ENCODE results near the gene NINJ2. TPM values are rescaled to one million over a fixed set of nuclear protein-coding genes. Genes with fewer than 3 reads are reported as not detected.
A peak's percentile ranks its signal among the peaks of the same experiment; 100 is the strongest.

NINJ2 gene
- total and polyA plus RNA-seq, 2 experiments from 2014 or later: 4.9 to 5.2 TPM

DNA sequence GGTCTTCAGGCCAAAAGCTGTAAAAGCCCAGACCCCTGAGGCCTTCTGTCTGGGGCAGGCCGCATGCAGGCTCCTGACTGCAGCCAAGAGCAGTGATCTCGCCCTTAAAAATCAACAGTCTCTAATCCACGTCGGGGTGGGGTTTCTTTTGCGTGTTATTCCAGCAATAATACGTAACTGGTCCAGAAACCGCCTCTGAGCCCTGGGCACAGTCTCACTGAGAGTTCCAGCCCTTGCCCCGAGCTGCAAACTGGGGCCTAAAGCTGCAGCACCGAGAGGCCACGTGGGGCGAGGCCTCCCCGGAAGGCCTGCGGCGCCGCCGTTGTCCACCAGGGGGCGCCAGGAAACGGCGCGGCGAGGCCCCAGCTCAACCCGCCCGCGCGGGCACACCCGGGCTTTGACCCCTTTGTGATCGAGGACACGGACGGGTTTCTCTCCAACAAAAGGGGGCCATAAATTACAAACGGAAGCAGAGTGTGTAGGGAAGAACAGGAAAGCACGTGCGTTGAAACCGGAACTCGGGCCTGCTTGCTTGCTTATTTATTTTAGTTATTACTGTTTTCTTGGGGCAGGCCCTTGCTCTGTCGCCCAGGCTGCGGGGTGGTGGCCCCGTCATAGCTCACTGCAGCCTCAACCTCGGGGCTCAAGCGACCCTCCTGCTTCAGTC is 87.2 kb downstream of the NINJ2 start:
- peak overlapping the region; percentile 93 for H2AFZ ChIP-seq
- H3K4me1 ChIP-seq (ENCODE audit: insufficient read depth): peaks cover 28% of the 10 kb centered on the region
- no peaks in the 10 kb centered on the region for H3K79me2 ChIP-seq (ENCODE audit: insufficient read depth)
- H3K9me2 ChIP-seq (ENCODE audit: insufficient read depth): no peaks in the 10 kb centered on the region
- H3K4me2 ChIP-seq (ENCODE audit: unreplicated experiment): peak overlapping the region; percentile 30
- peak overlapping the region; percentile 76 for H3K27ac ChIP-seq
- TF ChIP-seq EZH2phosphoT487 (IDR thresholded peaks at IDR 0.05; ENCODE audit: insufficient read depth, low read depth) (no peak), EZH2 (IDR thresholded peaks at IDR 0.05; ENCODE audit: insufficient read depth, poor library complexity, severe bottlenecking) (no peak)
- no peaks in the 10 kb centered on the region for H3K36me3 ChIP-seq (ENCODE audit: low read depth)
- in situ Hi-C loops (cut with MboI): loop anchor here (10.0 kb wide), 1 partner anchor 179 kb away; the partner anchor contains the start of gene WNK1
- peak; percentile 80 for DNase-seq
- H3K4me3 ChIP-seq: peak overlapping the region; percentile 12; the same call in 1 of the 2 replicates
- H3F3A ChIP-seq (ENCODE audit: insufficient read depth): peaks cover 21% of the 10 kb centered on the region
- H4K20me1 ChIP-seq (ENCODE audit: insufficient read depth): no peaks in the 10 kb centered on the region
- H3K9me3 ChIP-seq (ENCODE audit: low read depth): no peaks in the 10 kb centered on the region
- peak overlapping the region; percentile 61 for H3K9ac ChIP-seq
- 8 to 10% methylated on average over 38 of the region's 39 CpGs for WGBS, 2 experiments (ENCODE audit: low coverage in 1 of 2, low lambda C conversion rate in 2 of 2, missing lambda C conversion rate in 2 of 2)
- H3K27me3 ChIP-seq (replicated peaks; ENCODE audit: insufficient read depth): no peaks in the 10 kb centered on the region

DNA sequence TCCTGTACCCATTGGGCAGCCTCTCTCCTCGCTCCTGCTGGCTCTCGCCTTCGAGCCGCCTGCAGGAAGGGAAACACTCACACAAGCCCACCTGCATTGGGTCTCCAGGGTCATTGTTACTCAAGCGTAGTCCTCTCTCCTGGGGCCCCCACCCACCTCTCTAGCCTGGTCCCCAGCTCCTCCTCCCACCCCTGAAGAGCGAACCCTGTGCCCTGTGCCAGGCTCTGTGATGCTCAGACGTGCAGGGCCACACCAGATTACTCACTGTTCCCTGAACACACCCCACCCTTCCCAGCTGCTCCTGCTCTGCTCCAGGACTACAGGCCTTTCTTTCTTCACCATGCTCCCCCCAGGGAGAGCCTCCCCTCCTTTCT is 88.1 kb downstream of the NINJ2 start:
- Histone ChIP-seq H3K4me2 (ENCODE audit: unreplicated experiment) (peak overlapping the region; percentile 30), H3K27me3 (replicated peaks; ENCODE audit: insufficient read depth) (no peaks in the 10 kb centered on the region), H3K4me1 (ENCODE audit: insufficient read depth) (peaks cover 31% of the 10 kb centered on the region), H2AFZ (peak overlapping the region; percentile 93), H3K79me2 (ENCODE audit: insufficient read depth) (no peaks in the 10 kb centered on the region), H3K9ac (peak overlapping the region; percentile 61), H3K36me3 (ENCODE audit: low read depth) (no peaks in the 10 kb centered on the region), H3K9me3 (ENCODE audit: low read depth) (no peaks in the 10 kb centered on the region), H3K4me3 (no peak overlapping the region), H3K9me2 (ENCODE audit: insufficient read depth) (no peaks in the 10 kb centered on the region), H3K27ac (peak overlapping the region; percentile 76), H3F3A (ENCODE audit: insufficient read depth) (peaks cover 26% of the 10 kb centered on the region), H4K20me1 (ENCODE audit: insufficient read depth) (no peaks in the 10 kb centered on the region)
- WGBS, 2 experiments (ENCODE audit: low coverage in 1 of 2, low lambda C conversion rate in 2 of 2, missing lambda C conversion rate in 2 of 2): 63% methylated on average over 7 of the region's 7 CpGs
- TF ChIP-seq EZH2phosphoT487 (IDR thresholded peaks at IDR 0.05; ENCODE audit: insufficient read depth, low read depth): no peak
- no peak for TF ChIP-seq EZH2 (IDR thresholded peaks at IDR 0.05; ENCODE audit: insufficient read depth, poor library complexity, severe bottlenecking)
- in situ Hi-C loops (cut with MboI): loop anchor here (10.0 kb wide), 1 partner anchor 180 kb away; the partner anchor contains the start of gene WNK1
- DNase-seq: peak; percentile 72

DNA sequence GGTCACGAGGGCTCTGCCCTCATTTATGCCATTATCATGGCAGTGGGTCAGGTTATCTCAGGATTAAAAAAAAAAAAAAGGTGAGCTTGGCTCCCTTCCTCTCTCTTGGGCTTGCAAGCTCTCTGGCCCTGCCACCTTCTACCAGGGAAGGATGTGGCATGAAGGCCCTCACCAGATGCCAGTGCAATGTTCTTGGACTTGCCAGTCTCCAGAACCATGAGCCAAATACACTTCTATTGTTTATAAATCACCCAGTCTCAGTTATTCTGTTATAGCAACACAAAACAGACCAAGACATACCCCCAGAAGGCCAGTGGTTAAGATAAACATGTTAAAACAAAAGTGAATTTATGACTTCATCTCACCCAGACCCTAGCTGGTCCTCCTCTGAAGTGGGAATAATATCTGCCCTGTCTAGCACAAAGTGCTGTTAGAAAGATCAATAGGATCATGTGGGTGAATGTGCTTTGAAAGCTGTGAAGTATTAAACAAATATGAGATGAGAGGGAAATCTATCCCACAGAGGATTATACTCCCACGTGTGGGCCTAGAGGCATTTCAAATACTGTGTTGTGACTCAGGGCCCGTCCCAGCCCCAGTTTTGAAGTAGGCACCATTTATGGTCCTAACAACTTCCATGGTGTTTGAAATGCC is 88.6 kb downstream of the NINJ2 start:
- in situ Hi-C loops (cut with MboI): loop anchor here (10.0 kb wide), 1 partner anchor 180 kb away; the partner anchor contains the start of gene WNK1
- H2AFZ ChIP-seq: peak overlapping the region; percentile 93
- no peaks in the 10 kb centered on the region for H3K9me2 ChIP-seq (ENCODE audit: insufficient read depth)
- peaks cover 26% of the 10 kb centered on the region for H3F3A ChIP-seq (ENCODE audit: insufficient read depth)
- TF ChIP-seq EZH2 (IDR thresholded peaks at IDR 0.05; ENCODE audit: insufficient read depth, poor library complexity, severe bottlenecking): no peak
- TF ChIP-seq EZH2phosphoT487 (IDR thresholded peaks at IDR 0.05; ENCODE audit: insufficient read depth, low read depth): no peak
- 37 to 38% methylated on average over 3 of the region's 3 CpGs for WGBS, 2 experiments (ENCODE audit: low coverage in 1 of 2, low lambda C conversion rate in 2 of 2, missing lambda C conversion rate in 2 of 2)
- peak; percentile 83 for DNase-seq
- H3K79me2 ChIP-seq (ENCODE audit: insufficient read depth): no peaks in the 10 kb centered on the region
- H3K27me3 ChIP-seq (replicated peaks; ENCODE audit: insufficient read depth): no peaks in the 10 kb centered on the region
- peaks cover 31% of the 10 kb centered on the region for H3K4me1 ChIP-seq (ENCODE audit: insufficient read depth)
- H3K4me3 ChIP-seq: no peak overlapping the region
- H3K4me2 ChIP-seq (ENCODE audit: unreplicated experiment): no peak overlapping the region
- no peaks in the 10 kb centered on the region for H3K36me3 ChIP-seq (ENCODE audit: low read depth)
- no peaks in the 10 kb centered on the region for H3K9me3 ChIP-seq (ENCODE audit: low read depth)
- peak overlapping the region; percentile 61 for H3K9ac ChIP-seq
- H4K20me1 ChIP-seq (ENCODE audit: insufficient read depth): no peaks in the 10 kb centered on the region
- peak overlapping the region; percentile 76 for H3K27ac ChIP-seq

- Histone ChIP-seq H3K4me2 (ENCODE audit: unreplicated experiment) (no peak overlapping the region), H3F3A (ENCODE audit: insufficient read depth) (peaks cover 26% of the 10 kb centered on the region), H2AFZ (no peak overlapping the region), H3K9me2 (ENCODE audit: insufficient read depth) (no peaks in the 10 kb centered on the region), H3K27ac (no peak overlapping the region), H3K4me3 (no peak overlapping the region), H4K20me1 (ENCODE audit: insufficient read depth) (no peaks in the 10 kb centered on the region), H3K79me2 (ENCODE audit: insufficient read depth) (no peaks in the 10 kb centered on the region), H3K9me3 (ENCODE audit: low read depth) (no peaks in the 10 kb centered on the region), H3K36me3 (ENCODE audit: low read depth) (no peaks in the 10 kb centered on the region), H3K4me1 (ENCODE audit: insufficient read depth) (peaks cover 31% of the 10 kb centered on the region), H3K9ac (no peak overlapping the region), H3K27me3 (replicated peaks; ENCODE audit: insufficient read depth) (no peaks in the 10 kb centered on the region)
- WGBS, 2 experiments (ENCODE audit: low coverage in 1 of 2, low lambda C conversion rate in 2 of 2, missing lambda C conversion rate in 2 of 2): 73 to 76% methylated on average over 5 of the region's 5 CpGs
- DNase-seq: no peak
- in situ Hi-C loops (cut with MboI): loop anchor here (10.0 kb wide), 1 partner anchor 182 kb away; the partner anchor contains the start of gene WNK1
- no peak for TF ChIP-seq EZH2 (IDR thresholded peaks at IDR 0.05; ENCODE audit: insufficient read depth, poor library complexity, severe bottlenecking)
- no peak for TF ChIP-seq EZH2phosphoT487 (IDR thresholded peaks at IDR 0.05; ENCODE audit: insufficient read depth, low read depth)
Observed at GRCh38 chr12:573232-573631, 90.0 kb downstream of the NINJ2 start.

Data from GM23248 (cell line).